BJ (cell line): ENCODE data around the gene MED13L. TPM values are rescaled to one million over a fixed set of nuclear protein-coding genes. Genes with fewer than 3 reads are reported as not detected.
"Not testable (repeated sequence)": the region's sequence is repeated elsewhere in the genome, so short reads cannot be mapped to it uniquely, and the experiment has no call there.

ENCODE experiments used
- CTCF ChIA-PET: fragments of 350-600 bp; formaldehyde crosslinking; extraction: SDS; loops from one replicate; lab custom pipeline; 2021; ENCODE audit warnings: antibody characterized with exemption, inconsistent platforms; lab: Yijun Ruan, JAX
- POLR2A ChIA-PET: fragments of 300-600 bp; sonication (Branson Sonifier 250); formaldehyde crosslinking; extraction: SDS; loops from one replicate; lab custom pipeline; 2021; ENCODE audit warnings: antibody characterized with exemption; lab: Charles Lee
- DNase-seq: peaks from one replicate; pipeline ENCODE4 v3.0.0-alpha.2; 2011; ENCODE audit warnings: low read depth
- H3K27me3 ChIP-seq: 2 replicates; pipeline ENCODE4 v1.6.0; 2011; ENCODE audit warnings: low read length; ENCODE audit not compliant: control insufficient read depth, insufficient read depth
- H3K36me3 ChIP-seq: 2 replicates; pipeline ENCODE4 v1.5.1; 2011; ENCODE audit warnings: low read length; ENCODE audit not compliant: control insufficient read depth, insufficient read depth
- H3K4me3 ChIP-seq: 2 replicates; pipeline ENCODE4 v1.5.1; 2011; ENCODE audit warnings: low read depth, mild to moderate bottlenecking, control low read depth, low read length
- polyA plus RNA-seq: library from polyadenylated mRNA; depleted of rRNA; stranded (reverse); fragments of >200 nt; gene quantifications from 2 replicates; pipeline ENCODE4 v1.2.3, GENCODE V29; 2011
- TF ChIP-seq, protein P1 (sequence below): IDR thresholded peaks from 2 replicates; pipeline ENCODE4 v1.5.1; 2011; ENCODE audit warnings: low read depth, mild to moderate bottlenecking, control low read depth, inconsistent platforms, low read length, moderate library complexity; ENCODE audit not compliant: insufficient read depth

Gene MED13L
- polyA plus RNA-seq, 1 experiment = 43.7 TPM

- H3K36me3 ChIP-seq = no peaks in the 10 kb centered on the region
- ChIA-PET POLR2A (no interaction called here), CTCF (interaction anchor here (0.6 kb wide), 1 partner anchor 52 kb away, joined by 3 read pairs; no protein-coding TSS in a partner anchor)
- no peak overlapping the region for H3K4me3 ChIP-seq
- no peaks in the 10 kb centered on the region for H3K27me3 ChIP-seq
- TF ChIP-seq, protein P1, sequence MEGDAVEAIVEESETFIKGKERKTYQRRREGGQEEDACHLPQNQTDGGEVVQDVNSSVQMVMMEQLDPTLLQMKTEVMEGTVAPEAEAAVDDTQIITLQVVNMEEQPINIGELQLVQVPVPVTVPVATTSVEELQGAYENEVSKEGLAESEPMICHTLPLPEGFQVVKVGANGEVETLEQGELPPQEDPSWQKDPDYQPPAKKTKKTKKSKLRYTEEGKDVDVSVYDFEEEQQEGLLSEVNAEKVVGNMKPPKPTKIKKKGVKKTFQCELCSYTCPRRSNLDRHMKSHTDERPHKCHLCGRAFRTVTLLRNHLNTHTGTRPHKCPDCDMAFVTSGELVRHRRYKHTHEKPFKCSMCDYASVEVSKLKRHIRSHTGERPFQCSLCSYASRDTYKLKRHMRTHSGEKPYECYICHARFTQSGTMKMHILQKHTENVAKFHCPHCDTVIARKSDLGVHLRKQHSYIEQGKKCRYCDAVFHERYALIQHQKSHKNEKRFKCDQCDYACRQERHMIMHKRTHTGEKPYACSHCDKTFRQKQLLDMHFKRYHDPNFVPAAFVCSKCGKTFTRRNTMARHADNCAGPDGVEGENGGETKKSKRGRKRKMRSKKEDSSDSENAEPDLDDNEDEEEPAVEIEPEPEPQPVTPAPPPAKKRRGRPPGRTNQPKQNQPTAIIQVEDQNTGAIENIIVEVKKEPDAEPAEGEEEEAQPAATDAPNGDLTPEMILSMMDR = no peak
- no peak for DNase-seq
These were observed 6.9 kb upstream of the MED13L start for GRCh38 chr12:116284396-116284795.

DNA sequence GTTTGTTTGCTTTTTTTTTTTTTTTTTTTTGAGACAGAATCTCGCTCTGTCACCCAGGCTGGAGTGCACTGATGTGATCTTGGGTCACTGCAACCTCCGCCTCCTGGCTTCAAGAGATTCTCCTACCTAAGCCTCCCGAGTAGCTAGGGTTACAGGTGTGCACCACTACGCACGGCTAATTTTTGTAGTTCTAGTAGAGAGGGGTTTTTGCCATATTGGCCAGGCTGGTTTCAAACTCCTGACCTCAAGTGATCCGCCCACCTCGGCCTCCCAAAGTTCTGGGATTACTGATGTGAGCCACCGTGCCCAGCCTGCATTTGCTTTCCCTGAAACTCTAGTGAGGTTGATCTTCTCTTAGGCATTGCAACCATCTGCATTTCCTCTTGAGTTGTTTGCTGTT, 6.4 kb upstream of the MED13L start:
- POLR2A ChIA-PET, DNase-seq, H3K36me3 ChIP-seq, H3K4me3 ChIP-seq, CTCF ChIA-PET, H3K27me3 ChIP-seq: not testable (repeated sequence)

DNA sequence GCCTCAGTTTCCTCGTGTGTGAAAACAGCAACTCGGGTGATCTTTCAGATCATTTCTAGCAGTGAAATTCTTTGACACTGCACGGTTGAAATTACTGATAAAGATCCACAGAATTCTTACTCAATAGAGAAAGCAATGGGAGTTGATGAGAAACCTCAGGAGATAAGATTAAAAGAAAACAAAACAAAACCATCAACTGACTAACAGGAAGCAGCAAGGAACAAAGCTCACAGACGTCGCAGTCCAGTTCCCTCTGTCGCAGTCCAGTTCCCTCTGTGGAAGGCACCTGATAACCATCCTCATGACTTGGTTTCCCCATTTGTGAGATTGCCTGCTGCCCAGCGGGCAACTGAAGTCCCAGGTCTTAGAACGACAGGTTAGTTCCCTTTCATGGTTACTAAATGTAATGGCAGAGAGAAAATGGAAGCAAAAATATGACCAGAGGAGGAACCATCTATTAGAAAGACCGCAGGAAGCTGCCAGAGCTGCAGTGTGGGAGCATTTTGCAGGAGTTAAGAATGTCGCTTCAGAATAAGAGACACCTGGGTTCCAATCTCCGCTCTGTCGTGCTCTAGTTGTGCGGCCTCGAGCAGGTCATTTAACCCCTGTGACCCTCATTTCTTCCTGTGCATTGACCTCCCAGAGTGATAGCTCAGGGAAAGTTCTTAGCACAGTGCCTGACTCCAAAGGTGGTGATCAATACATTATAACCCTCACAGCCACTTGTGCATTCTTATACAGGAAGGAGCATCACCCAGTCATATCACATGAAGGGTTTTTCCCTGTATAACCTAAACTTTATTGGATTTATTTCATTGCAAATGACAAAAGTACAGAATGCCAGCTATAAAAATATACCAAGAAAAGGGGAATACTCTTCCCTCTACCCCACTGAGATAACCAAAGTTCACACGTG, 5.1 kb upstream of the MED13L start:
- ChIA-PET CTCF (interaction anchor here (0.7 to 0.9 kb wide), 2 partner anchors 123 to 291 kb away, joined by 3 to 5 read pairs; no protein-coding TSS in a partner anchor), POLR2A (no interaction called here)
- H3K4me3 ChIP-seq = no peak overlapping the region
- no peaks in the 10 kb centered on the region for H3K27me3 ChIP-seq
- no peaks in the 10 kb centered on the region for H3K36me3 ChIP-seq
- no peak for DNase-seq
- TF ChIP-seq, protein P1 = no peak

GRCh38 chr12:116280595-116281290, 3.2 kb upstream of the MED13L start:
- H3K27me3 ChIP-seq = no peaks in the 10 kb centered on the region
- DNase-seq = no peak
- no peaks in the 10 kb centered on the region for H3K36me3 ChIP-seq
- POLR2A ChIA-PET = no interaction called here
- TF ChIP-seq, protein P1 = no peak
- CTCF ChIA-PET = no interaction called here
- H3K4me3 ChIP-seq = no peak overlapping the region

DNA sequence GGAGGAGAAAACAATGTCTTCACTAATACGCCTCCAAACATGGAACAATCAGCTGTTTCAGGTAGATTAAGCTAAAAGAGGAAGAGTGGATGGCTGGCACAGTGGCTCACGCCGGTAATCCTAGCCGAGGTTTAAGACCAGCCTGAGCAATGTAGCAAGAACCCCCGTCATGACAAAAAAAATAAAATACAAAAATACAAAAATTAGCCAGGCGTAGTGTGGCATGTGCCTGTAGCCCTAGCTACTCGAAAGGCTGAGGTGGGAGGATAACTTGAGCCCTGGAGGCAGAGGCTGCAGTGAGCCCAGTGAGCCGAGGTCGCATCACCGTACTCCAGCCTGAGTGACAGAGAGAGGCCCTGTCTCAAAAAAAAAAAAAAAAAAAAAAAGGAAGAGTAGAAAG, 1.2 kb upstream of the MED13L start:
- ChIA-PET CTCF (interaction anchor here (0.8 to 1.6 kb wide), 2 partner anchors 165 to 321 kb away, joined by 3 read pairs; no protein-coding TSS in a partner anchor), POLR2A (interaction anchor here (0.6 kb wide), 1 partner anchor 239 kb away, joined by 3 read pairs; no protein-coding TSS in a partner anchor)
- Histone ChIP-seq H3K27me3 (no peaks in the 10 kb centered on the region), H3K4me3 (no peak overlapping the region), H3K36me3 (no peaks in the 10 kb centered on the region)
- TF ChIP-seq, protein P1 = no peak
- DNase-seq = no peak
